Ectodermal cell (in vitro differentiated cells): Measurements from ENCODE around the gene BMAL1. TPM values are rescaled to one million over a fixed set of nuclear protein-coding genes. Genes with fewer than 3 reads are reported as not detected.

Source experiments
- H3K27ac ChIP-seq: 2 replicates; pipeline ENCODE4 v1.7.0; 2013; ENCODE audit warnings: mild to moderate bottlenecking, low read depth, low read length; ENCODE audit not compliant: insufficient read depth, poor library complexity, severe bottlenecking
- H3K27me3 ChIP-seq: 2 replicates; pipeline ENCODE4 v1.7.0; 2013; ENCODE audit warnings: mild to moderate bottlenecking, low read length; ENCODE audit not compliant: insufficient read depth, control insufficient read depth, poor library complexity, severe bottlenecking
- H3K36me3 ChIP-seq: one replicate; pipeline ENCODE4 v1.7.0; 2013; ENCODE audit warnings: low read length; ENCODE audit not compliant: control insufficient read depth, insufficient read depth
- H3K4me1 ChIP-seq: one replicate; pipeline ENCODE4 v1.7.0; 2013; ENCODE audit warnings: low read length; ENCODE audit not compliant: control insufficient read depth, insufficient read depth
- H3K4me3 ChIP-seq: 2 replicates; pipeline ENCODE4 v1.7.0; 2013; ENCODE audit warnings: low read depth, low read length, control low read depth; ENCODE audit not compliant: insufficient read depth
- H3K9me3 ChIP-seq: 2 replicates; pipeline ENCODE4 v1.7.0; 2013; ENCODE audit warnings: mild to moderate bottlenecking, low read length, moderate library complexity; ENCODE audit not compliant: control insufficient read depth
- WGBS, 2 experiments: methylation state at CpG; one replicate each; pipeline ENCODE4 v1.1.7; 2013; ENCODE audit warnings: missing lambda C conversion rate in 2 of 2; 5-methylcytosine and 5-hydroxymethylcytosine counted together
- polyA plus RNA-seq, 4 experiments: library from polyadenylated mRNA; stranded (reverse); fragments of 50-300 nt; gene quantifications; one replicate each; pipeline ENCODE4 v1.2.3, GENCODE V29; 2013

BMAL1 gene
- 5.7 TPM for polyA plus RNA-seq (2013, experiment 1 of 4)
- polyA plus RNA-seq (2013, experiment 2 of 4), result 3.3 TPM
- 5.6 TPM for polyA plus RNA-seq (2013, experiment 3 of 4)
- 2.8 TPM for polyA plus RNA-seq (2013, experiment 4 of 4)

DNA sequence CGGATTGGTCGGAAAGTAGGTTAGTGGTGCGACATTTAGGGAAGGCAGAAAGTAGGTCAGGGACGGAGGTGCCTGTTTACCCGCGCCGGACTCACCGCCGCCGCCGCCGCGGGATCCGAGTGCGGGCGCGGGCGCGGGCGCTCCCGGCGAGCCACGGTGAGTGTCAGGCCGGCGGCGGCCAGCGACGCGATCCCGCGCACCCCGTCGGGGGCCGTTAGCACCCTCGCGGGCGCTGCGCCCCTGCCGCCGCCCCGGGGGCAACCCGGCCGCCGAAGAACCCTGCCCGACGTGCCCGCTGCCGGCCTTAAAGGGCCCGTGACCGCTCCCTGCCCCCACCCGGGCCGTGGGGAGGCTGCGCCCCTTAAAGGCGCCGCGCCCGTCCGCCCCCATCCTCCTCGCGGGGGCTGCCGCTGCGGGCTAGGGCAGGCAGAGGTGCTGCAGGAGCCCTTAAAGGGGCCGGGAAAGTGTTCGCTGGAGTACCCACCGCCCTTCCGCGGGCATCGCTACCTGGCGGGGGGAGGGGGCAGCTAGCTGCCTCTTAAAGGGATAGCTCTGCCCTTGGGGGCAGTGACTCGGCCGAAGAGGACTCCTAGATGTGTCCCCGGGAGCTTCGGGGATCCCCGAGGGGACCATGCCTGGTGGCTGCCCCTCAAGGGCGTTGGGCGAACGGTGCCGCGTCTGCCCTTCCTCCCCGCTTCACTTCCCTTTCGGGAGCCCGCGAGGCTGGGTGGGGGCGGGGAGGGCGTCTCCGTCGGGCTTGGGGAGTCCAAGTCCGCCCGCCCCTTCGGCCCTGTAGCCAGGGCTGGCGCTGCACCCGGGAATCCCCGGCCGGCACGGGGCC lies at the start of gene BMAL1:
Gene BMAL1, plus strand, starts transcription at position 23 of the 841 bp plus-strand sequence. CDS start 76,519 bp downstream, outside the sequence.
- peak within 1 kb of the TSS; percentile 55 for H3K4me3 ChIP-seq
- peaks cover 86% of the 10 kb centered on the region for H3K27me3 ChIP-seq
- no peaks in the 10 kb centered on the region for H3K36me3 ChIP-seq
- H3K27ac ChIP-seq, result no peak within 1 kb of the TSS
- peaks cover 6% of the 10 kb centered on the region for H3K4me1 ChIP-seq
- WGBS, 2 experiments, result 1% methylated on average over 95 of the region's 95 CpGs
- H3K9me3 ChIP-seq, result no peaks in the 10 kb centered on the region

- 91 to 96% methylated on average over 4 of the region's 4 CpGs for WGBS, 2 experiments
- no peaks in the 10 kb centered on the region for H3K36me3 ChIP-seq
- no peak overlapping the region for H3K27ac ChIP-seq
- no peaks in the 10 kb centered on the region for H3K9me3 ChIP-seq
- no peak overlapping the region for H3K4me3 ChIP-seq
- no peaks in the 10 kb centered on the region for H3K27me3 ChIP-seq
- peaks cover 8% of the 10 kb centered on the region for H3K4me1 ChIP-seq
Measured at GRCh38 chr11:13228572-13228971, 49.0 kb upstream of the BMAL1 start.

DNA sequence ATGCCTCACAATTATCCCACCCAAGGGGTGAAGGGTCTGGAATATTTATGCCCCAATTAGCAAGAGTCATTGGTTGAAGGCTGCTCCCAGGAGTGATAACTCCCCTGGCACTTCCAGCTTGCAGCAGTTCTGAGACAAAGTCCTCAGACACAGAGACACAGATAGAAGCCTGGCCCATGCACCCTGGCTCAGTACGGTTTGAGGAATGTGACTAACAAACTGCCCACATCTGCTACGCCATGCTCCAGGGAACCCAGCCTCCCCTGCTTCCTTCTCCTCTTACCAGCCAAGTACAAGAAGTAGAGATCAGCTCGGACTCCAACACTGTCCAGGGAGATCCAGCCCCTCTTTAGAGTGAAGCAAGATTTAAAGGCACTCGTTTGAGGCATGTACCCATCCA lies 48.5 kb upstream of the BMAL1 start:
- H3K36me3 ChIP-seq, result no peaks in the 10 kb centered on the region
- no peak overlapping the region for H3K4me3 ChIP-seq
- H3K27me3 ChIP-seq, result no peaks in the 10 kb centered on the region
- no peaks in the 10 kb centered on the region for H3K9me3 ChIP-seq
- WGBS, 2 experiments, result 89 to 91% methylated on average over 4 of the region's 4 CpGs
- peaks cover 8% of the 10 kb centered on the region for H3K4me1 ChIP-seq
- no peak overlapping the region for H3K27ac ChIP-seq

DNA sequence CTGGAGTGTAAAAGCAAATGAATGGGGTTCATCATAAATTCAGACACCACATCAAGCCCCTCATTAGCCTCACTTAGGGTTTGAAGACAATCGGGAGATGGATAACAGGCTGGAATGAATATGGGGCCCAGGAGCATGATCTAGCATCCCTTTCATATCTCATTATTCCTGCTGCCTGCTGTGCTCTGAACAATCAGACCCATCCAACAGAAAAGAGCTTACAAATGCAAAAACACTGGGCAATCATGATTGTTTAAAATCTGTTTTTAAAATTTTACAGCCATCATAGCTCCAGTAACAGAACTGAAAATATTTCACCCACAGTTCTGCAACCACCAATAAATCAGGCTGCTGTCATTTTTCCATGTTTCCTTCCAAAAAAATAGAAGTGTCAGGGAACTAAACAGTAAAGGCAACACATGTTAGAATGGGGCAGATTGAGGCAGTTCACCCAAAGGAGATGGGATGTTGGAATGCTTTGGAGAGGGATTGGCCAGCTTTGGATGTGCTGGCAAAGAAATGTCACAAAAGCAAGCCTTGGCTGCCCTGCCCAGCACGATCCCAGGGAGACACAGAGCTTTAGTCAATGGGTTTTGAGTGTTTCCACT lies 47.8 kb upstream of the BMAL1 start:
- Histone ChIP-seq H3K4me3 (no peak overlapping the region), H3K36me3 (no peaks in the 10 kb centered on the region), H3K9me3 (no peaks in the 10 kb centered on the region), H3K27me3 (no peaks in the 10 kb centered on the region), H3K27ac (no peak overlapping the region), H3K4me1 (peaks cover 8% of the 10 kb centered on the region)
- 79 to 91% methylated on average over 2 of the region's 2 CpGs for WGBS, 2 experiments

DNA sequence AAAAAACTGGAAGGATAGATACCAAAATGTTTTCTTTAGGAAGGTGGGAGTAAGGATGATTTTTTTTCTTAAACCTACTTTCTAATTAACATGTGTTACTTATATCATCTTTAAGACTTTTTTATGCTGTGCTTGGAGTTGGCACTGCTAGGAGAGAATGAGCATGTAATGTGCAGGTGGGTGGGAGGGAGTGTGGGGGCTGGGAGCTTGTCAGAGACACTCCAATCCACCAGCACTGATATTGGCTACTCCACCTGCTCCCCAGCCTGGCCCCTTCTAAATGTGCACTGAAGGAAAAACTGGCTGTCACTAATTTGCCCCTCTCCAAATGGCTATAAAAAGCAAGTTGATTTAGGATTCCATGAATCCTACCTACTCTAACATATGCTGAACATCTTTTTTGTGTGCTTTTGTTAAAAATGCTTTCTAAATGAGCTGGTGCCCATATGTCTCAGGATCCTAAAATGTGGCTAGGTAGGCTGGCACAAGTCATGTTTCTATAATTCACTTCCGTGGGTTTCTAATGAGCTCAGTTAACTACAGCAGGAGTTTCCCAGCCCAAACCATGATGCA lies 44.3 kb upstream of the BMAL1 start:
- Histone ChIP-seq H3K4me1 (peaks cover 8% of the 10 kb centered on the region), H3K9me3 (no peaks in the 10 kb centered on the region), H3K4me3 (no peak overlapping the region), H3K27ac (no peak overlapping the region), H3K36me3 (no peaks in the 10 kb centered on the region), H3K27me3 (no peaks in the 10 kb centered on the region)
- 100% methylated on average over 1 of the region's 1 CpG for WGBS, 2 experiments

GRCh38 chr11:13235895-13236294 lies 41.7 kb upstream of the BMAL1 start:
- H3K36me3 ChIP-seq, result no peaks in the 10 kb centered on the region
- no peak overlapping the region for H3K27ac ChIP-seq
- no peaks in the 10 kb centered on the region for H3K27me3 ChIP-seq
- WGBS, 2 experiments, result 89 to 94% methylated on average over 3 of the region's 3 CpGs
- no peaks in the 10 kb centered on the region for H3K4me1 ChIP-seq
- no peaks in the 10 kb centered on the region for H3K9me3 ChIP-seq
- H3K4me3 ChIP-seq, result no peak overlapping the region

GRCh38 chr11:13236626-13237025 lies 41.0 kb upstream of the BMAL1 start:
- H3K4me3 ChIP-seq, result no peak overlapping the region
- H3K27me3 ChIP-seq, result no peaks in the 10 kb centered on the region
- H3K9me3 ChIP-seq, result no peaks in the 10 kb centered on the region
- no peak overlapping the region for H3K27ac ChIP-seq
- no peaks in the 10 kb centered on the region for H3K36me3 ChIP-seq
- 68 to 71% methylated on average over 2 of the region's 2 CpGs for WGBS, 2 experiments
- H3K4me1 ChIP-seq, result no peaks in the 10 kb centered on the region

GRCh38 chr11:13237761-13238160 lies 39.8 kb upstream of the BMAL1 start:
- no peaks in the 10 kb centered on the region for H3K36me3 ChIP-seq
- no peaks in the 10 kb centered on the region for H3K27me3 ChIP-seq
- H3K4me3 ChIP-seq, result no peak overlapping the region
- 95 to 98% methylated on average over 7 of the region's 7 CpGs for WGBS, 2 experiments
- H3K27ac ChIP-seq, result no peak overlapping the region
- H3K4me1 ChIP-seq, result no peaks in the 10 kb centered on the region
- H3K9me3 ChIP-seq, result no peaks in the 10 kb centered on the region

GRCh38 chr11:13238879-13239514 lies 38.6 kb upstream of the BMAL1 start:
- no peaks in the 10 kb centered on the region for H3K36me3 ChIP-seq
- no peak overlapping the region for H3K4me3 ChIP-seq
- 53 to 55% methylated on average over 3 of the region's 4 CpGs for WGBS, 2 experiments
- H3K4me1 ChIP-seq, result no peaks in the 10 kb centered on the region
- no peaks in the 10 kb centered on the region for H3K9me3 ChIP-seq
- no peaks in the 10 kb centered on the region for H3K27me3 ChIP-seq
- no peak overlapping the region for H3K27ac ChIP-seq

GRCh38 chr11:13242564-13242963 lies 35.0 kb upstream of the BMAL1 start:
- no peak overlapping the region for H3K27ac ChIP-seq
- H3K27me3 ChIP-seq, result no peaks in the 10 kb centered on the region
- no peaks in the 10 kb centered on the region for H3K4me1 ChIP-seq
- no peak overlapping the region for H3K4me3 ChIP-seq
- H3K9me3 ChIP-seq, result no peaks in the 10 kb centered on the region
- no peaks in the 10 kb centered on the region for H3K36me3 ChIP-seq
- 91 to 98% methylated on average over 2 of the region's 3 CpGs for WGBS, 2 experiments
